ENCODE results near the gene DBNDD1. TPM values are rescaled to one million over a fixed set of nuclear protein-coding genes. Genes with fewer than 3 reads are reported as not detected.

The DBNDD1 gene
- total and polyA plus RNA-seq, 2 experiments from 2014 or later, result 1.4 to 3.1 TPM

- Histone ChIP-seq H3K27ac (no peak overlapping the region), H3F3A (ENCODE audit: insufficient read depth) (no peaks in the 10 kb centered on the region), H3K9me3 (ENCODE audit: low read depth) (no peaks in the 10 kb centered on the region), H3K9me2 (ENCODE audit: insufficient read depth) (no peaks in the 10 kb centered on the region), H3K4me3 (no peak overlapping the region), H3K4me1 (ENCODE audit: insufficient read depth) (0 out of 2 replicates have a peak, but pooled peaks cover 4% of the 10 kb centered on the region), H4K20me1 (ENCODE audit: insufficient read depth) (no peaks in the 10 kb centered on the region), H2AFZ (no peak overlapping the region), H3K4me2 (ENCODE audit: unreplicated experiment) (no peak overlapping the region), H3K36me3 (ENCODE audit: low read depth) (no peaks in the 10 kb centered on the region), H3K27me3 (replicated peaks; ENCODE audit: insufficient read depth) (no peaks in the 10 kb centered on the region), H3K9ac (no peak overlapping the region), H3K79me2 (ENCODE audit: insufficient read depth) (no peaks in the 10 kb centered on the region)
- no peak for TF ChIP-seq EZH2phosphoT487 (IDR thresholded peaks at IDR 0.05; ENCODE audit: insufficient read depth, low read depth)
- TF ChIP-seq EZH2 (IDR thresholded peaks at IDR 0.05; ENCODE audit: insufficient read depth, poor library complexity, severe bottlenecking), result no peak
- in situ Hi-C loops (cut with MboI), result no loop called here
- no peak for DNase-seq
- 80 to 83% methylated on average over 16 of the region's 16 CpGs for WGBS, 2 experiments (ENCODE audit: low coverage in 1 of 2, low lambda C conversion rate in 2 of 2, missing lambda C conversion rate in 2 of 2)
Measured at GRCh38 chr16:90041896-90042473, 22.7 kb upstream of the DBNDD1 start.

- no peaks in the 10 kb centered on the region for H4K20me1 ChIP-seq (ENCODE audit: insufficient read depth)
- H3K9me3 ChIP-seq (ENCODE audit: low read depth), result no peaks in the 10 kb centered on the region
- no peak overlapping the region for H3K9ac ChIP-seq
- H3K4me1 ChIP-seq (ENCODE audit: insufficient read depth), result no peaks in the 10 kb centered on the region
- no peaks in the 10 kb centered on the region for H3K27me3 ChIP-seq (replicated peaks; ENCODE audit: insufficient read depth)
- DNase-seq, result no peak
- H3F3A ChIP-seq (ENCODE audit: insufficient read depth), result no peaks in the 10 kb centered on the region
- 91 to 92% methylated on average over 24 to 29 of the region's 29 CpGs for WGBS, 2 experiments (ENCODE audit: low coverage in 1 of 2, low lambda C conversion rate in 2 of 2, missing lambda C conversion rate in 2 of 2)
- TF ChIP-seq EZH2phosphoT487 (IDR thresholded peaks at IDR 0.05; ENCODE audit: insufficient read depth, low read depth), result no peak
- TF ChIP-seq EZH2 (IDR thresholded peaks at IDR 0.05; ENCODE audit: insufficient read depth, poor library complexity, severe bottlenecking), result no peak
- H3K9me2 ChIP-seq (ENCODE audit: insufficient read depth), result no peaks in the 10 kb centered on the region
- no peak overlapping the region for H2AFZ ChIP-seq
- H3K4me3 ChIP-seq, result no peak overlapping the region
- H3K79me2 ChIP-seq (ENCODE audit: insufficient read depth), result no peaks in the 10 kb centered on the region
- H3K4me2 ChIP-seq (ENCODE audit: unreplicated experiment), result no peak overlapping the region
- H3K27ac ChIP-seq, result no peak overlapping the region
- in situ Hi-C loops (cut with MboI), result no loop called here
- H3K36me3 ChIP-seq (ENCODE audit: low read depth), result no peaks in the 10 kb centered on the region; the same call in 1 of the 2 replicates
Measured at GRCh38 chr16:90040152-90041023, 21.1 kb upstream of the DBNDD1 start.

GRCh38 chr16:90037276-90037675 lies 18.0 kb upstream of the DBNDD1 start:
- Histone ChIP-seq H3K27ac (no peak overlapping the region), H3F3A (ENCODE audit: insufficient read depth) (peaks cover 12% of the 10 kb centered on the region), H3K4me2 (ENCODE audit: unreplicated experiment) (no peak overlapping the region), H2AFZ (no peak overlapping the region), H3K36me3 (ENCODE audit: low read depth) (no peaks in the 10 kb centered on the region; the same call in 1 of the 2 replicates), H3K27me3 (replicated peaks; ENCODE audit: insufficient read depth) (no peaks in the 10 kb centered on the region), H4K20me1 (ENCODE audit: insufficient read depth) (no peaks in the 10 kb centered on the region; the same call in 1 of the 2 replicates), H3K9ac (no peak overlapping the region), H3K9me3 (ENCODE audit: low read depth) (no peaks in the 10 kb centered on the region), H3K9me2 (ENCODE audit: insufficient read depth) (no peaks in the 10 kb centered on the region), H3K4me3 (no peak overlapping the region), H3K4me1 (ENCODE audit: insufficient read depth) (no peaks in the 10 kb centered on the region), H3K79me2 (ENCODE audit: insufficient read depth) (no peaks in the 10 kb centered on the region)
- in situ Hi-C loops (cut with MboI), result no loop called here
- 84 to 88% methylated on average over 12 of the region's 12 CpGs for WGBS, 2 experiments (ENCODE audit: low coverage in 1 of 2, low lambda C conversion rate in 2 of 2, missing lambda C conversion rate in 2 of 2)
- TF ChIP-seq EZH2phosphoT487 (IDR thresholded peaks at IDR 0.05; ENCODE audit: insufficient read depth, low read depth), result no peak
- no peak for TF ChIP-seq EZH2 (IDR thresholded peaks at IDR 0.05; ENCODE audit: insufficient read depth, poor library complexity, severe bottlenecking)
- no peak for DNase-seq

- TF ChIP-seq EZH2 (IDR thresholded peaks at IDR 0.05; ENCODE audit: insufficient read depth, poor library complexity, severe bottlenecking), result no peak
- no peak for TF ChIP-seq EZH2phosphoT487 (IDR thresholded peaks at IDR 0.05; ENCODE audit: insufficient read depth, low read depth)
- H3K79me2 ChIP-seq (ENCODE audit: insufficient read depth), result no peaks in the 10 kb centered on the region
- no peak overlapping the region for H2AFZ ChIP-seq
- WGBS, 2 experiments (ENCODE audit: low coverage in 1 of 2, low lambda C conversion rate in 2 of 2, missing lambda C conversion rate in 2 of 2), result 89 to 93% methylated on average over 5 of the region's 5 CpGs
- in situ Hi-C loops (cut with MboI), result no loop called here
- no peaks in the 10 kb centered on the region; the same call in 1 of the 2 replicates for H4K20me1 ChIP-seq (ENCODE audit: insufficient read depth)
- no peaks in the 10 kb centered on the region for H3K27me3 ChIP-seq (replicated peaks; ENCODE audit: insufficient read depth)
- H3K4me3 ChIP-seq, result no peak overlapping the region
- H3K9me3 ChIP-seq (ENCODE audit: low read depth), result no peaks in the 10 kb centered on the region
- peaks cover 26% of the 10 kb centered on the region for H3F3A ChIP-seq (ENCODE audit: insufficient read depth)
- DNase-seq, result no peak
- no peaks in the 10 kb centered on the region for H3K9me2 ChIP-seq (ENCODE audit: insufficient read depth)
- H3K4me2 ChIP-seq (ENCODE audit: unreplicated experiment), result no peak overlapping the region
- no peaks in the 10 kb centered on the region for H3K4me1 ChIP-seq (ENCODE audit: insufficient read depth)
- no peak overlapping the region for H3K9ac ChIP-seq
- peaks cover 7% of the 10 kb centered on the region for H3K36me3 ChIP-seq (ENCODE audit: low read depth)
- no peak overlapping the region for H3K27ac ChIP-seq
Measured at GRCh38 chr16:90035902-90036301, 16.6 kb upstream of the DBNDD1 start.
